GM18861 (cell line): ENCODE results near the gene ZBTB4.

Source experiments
- ATAC-seq: cut with Tn5 transposase; IDR thresholded peaks from one replicate; pipeline ENCODE4 v1.9.1; 2021; ENCODE audit not compliant: unreplicated experiment

Gene ZBTB4

DNA sequence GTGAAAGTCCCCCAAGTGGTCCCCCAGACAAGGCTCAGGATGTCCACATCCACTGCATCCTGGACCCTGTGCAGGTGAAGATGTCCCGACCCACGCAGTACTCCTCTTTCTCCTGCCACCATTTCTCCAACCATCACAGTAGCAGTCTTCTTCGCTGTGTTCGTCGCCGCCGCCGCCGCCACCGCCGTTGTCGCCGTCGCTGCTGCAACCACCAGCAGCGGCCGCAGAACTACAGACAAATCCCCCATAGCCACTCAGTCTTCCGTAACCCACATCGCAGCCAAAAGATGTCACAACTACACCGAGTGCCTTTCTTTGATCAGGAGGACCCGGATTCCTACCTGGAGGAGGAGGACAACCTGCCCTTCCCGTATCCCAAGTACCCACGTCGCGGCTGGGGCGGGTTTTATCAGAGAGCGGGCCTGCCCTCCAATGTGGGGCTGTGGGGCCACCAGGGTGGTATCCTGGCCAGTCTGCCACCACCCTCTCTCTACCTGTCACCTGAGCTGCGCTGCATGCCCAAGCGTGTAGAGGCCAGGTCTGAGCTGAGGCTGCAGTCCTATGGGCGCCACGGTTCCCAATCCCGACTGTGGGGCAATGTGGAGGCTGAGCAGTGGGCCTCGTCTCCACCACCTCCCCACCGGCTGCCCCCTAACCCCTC, 53.1 kb downstream of the ZBTB4 start:
- ATAC-seq: no peak

GRCh38 chr17:7425756-7426155, 53.7 kb downstream of the ZBTB4 start:
- ATAC-seq: no peak

- no peak for ATAC-seq
These were observed 54.1 kb downstream of the ZBTB4 start, which contains the start of gene SPEM2 for GRCh38 chr17:7425316-7425715. TSS of gene SPEM2 (plus strand) at chr17:7425616. CDS start at chr17:7425689, 73 bp downstream.

DNA sequence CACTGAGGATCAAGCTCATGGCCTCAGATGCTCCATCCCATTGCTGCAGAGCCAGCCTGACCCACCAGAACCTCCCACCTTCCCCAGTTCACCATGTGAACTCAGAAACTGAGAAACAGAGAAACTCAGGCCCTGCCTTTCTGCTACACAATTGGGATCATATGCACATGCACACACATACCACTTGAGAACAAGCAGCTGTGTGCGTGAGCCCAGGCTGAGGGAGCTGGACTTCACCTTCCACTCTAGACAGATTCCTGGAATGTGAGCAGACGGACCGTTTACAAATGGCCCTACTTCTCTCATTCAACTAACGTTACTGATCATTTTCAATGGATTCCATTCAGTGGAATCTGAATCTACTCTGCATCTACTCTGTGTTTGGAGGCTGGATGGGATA, 55.8 kb downstream of the ZBTB4 start:
- ATAC-seq: no peak

DNA sequence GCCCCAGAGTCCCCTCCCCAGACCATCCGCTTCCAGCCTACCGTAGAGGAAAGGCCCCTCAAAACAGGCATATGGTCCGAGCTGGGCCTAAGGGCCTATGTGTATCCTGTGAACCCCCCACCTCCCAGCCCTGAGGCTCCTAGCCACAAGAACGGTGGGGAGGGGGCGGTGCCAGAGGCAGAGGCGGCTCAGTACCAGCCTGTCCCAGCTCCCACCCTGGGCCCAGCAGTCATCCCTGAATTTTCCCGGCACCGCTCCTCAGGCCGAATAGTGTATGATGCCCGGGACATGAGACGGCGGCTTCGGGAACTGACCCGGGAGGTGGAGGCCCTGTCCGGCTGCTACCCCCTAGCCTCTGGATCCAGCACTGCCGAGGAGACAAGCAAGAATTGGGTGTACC, 58.2 kb downstream of the ZBTB4 start:
- no peak for ATAC-seq

- no peak for ATAC-seq
These were observed 59.4 kb downstream of the ZBTB4 start, which contains the start of gene SPEM1 for GRCh38 chr17:7419819-7420610. TSS of gene SPEM1 (plus strand) at chr17:7420324. CDS start at chr17:7420385, 61 bp downstream.

DNA sequence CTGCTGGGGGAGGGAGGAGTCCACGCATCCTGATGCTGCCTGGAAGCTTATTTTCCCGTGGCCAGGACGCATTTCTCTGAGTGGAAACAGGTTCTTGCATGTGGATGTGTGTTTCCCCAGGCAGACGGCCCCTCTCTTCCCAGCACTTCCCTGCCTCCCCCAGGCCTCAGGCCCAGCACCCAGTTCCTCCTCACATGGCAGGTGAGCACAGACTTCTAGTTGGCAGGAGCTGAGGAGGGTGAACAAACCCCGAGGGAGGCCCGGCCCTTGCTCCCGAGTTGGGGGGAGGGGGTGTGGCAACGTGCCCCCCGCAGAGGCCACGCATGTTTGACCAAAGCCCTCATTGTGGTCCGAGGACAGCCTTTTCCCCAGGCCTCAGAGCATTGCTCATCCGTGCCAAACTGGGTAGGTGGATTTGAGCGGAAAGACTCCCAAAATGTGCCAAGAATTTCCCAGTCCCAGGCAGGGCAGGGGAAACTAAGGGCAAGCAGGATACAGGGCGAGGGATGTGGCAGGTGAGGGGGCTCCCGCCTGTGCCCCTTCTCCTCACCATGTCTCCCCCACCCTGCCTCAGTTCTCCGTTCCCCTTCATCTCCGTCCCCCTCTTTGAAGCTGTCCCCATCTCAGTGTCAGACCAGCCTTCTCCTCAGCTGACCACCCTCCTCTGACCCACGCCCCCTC, 60.8 kb downstream of the ZBTB4 start:
- no peak for ATAC-seq

GRCh38 chr17:7417056-7417655, 62.3 kb downstream of the ZBTB4 start:
- ATAC-seq: no peak

DNA sequence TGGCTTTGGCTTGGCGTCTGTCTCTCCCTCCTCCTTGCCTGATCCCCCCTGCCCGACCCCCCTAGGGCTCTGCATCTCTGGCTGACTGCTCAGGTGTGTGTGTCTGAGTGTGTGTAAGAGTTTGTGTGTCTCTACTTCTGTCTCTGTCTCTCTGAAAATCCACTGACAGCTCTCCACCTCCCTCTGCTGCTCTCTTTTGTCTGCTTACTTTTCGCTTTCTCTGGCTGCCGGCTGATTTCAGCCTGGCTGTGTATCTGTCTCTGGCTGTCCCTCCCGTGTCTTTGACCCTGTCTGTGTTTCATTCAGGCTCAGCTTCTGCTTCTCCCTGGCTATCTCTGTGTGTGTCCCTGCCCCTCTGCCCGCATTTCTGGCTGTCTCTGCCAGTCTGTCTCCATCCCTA, 63.1 kb downstream of the ZBTB4 start:
- no peak for ATAC-seq

DNA sequence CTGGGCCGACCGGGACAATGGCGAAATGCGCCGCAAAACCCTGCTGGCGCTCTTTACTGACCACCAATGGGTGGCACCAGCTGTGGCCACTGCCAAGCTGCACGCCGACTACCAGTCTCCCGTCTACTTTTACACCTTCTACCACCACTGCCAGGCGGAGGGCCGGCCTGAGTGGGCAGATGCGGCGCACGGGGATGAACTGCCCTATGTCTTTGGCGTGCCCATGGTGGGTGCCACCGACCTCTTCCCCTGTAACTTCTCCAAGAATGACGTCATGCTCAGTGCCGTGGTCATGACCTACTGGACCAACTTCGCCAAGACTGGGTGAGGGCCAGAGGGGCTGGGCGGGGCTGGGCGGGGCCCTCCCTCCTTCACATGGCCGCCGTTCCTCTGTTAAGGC, 63.6 kb downstream of the ZBTB4 start:
- ATAC-seq: no peak

GRCh38 chr17:7414837-7415236, 64.6 kb downstream of the ZBTB4 start:
- ATAC-seq: no peak

- ATAC-seq: no peak
These were observed 66.0 kb downstream of the ZBTB4 start for GRCh38 chr17:7413346-7413985.

DNA sequence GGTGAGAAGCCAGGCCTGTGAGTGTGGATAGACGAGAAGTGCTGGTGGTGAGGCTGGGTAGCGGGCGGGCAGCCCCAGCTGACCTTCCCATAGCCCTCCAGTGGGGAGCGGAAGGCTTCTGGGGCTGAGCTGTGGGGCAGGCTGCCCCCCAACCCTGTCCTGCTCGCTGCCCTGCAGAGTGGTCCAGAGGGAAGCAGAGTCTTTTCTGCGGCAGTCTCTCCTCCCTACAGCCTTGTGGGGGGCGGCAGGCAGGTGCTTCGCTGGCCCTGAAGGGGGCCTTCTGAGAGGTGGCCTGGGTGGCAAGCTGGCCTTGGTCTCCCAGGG, 68.0 kb downstream of the ZBTB4 start:
- no peak for ATAC-seq

DNA sequence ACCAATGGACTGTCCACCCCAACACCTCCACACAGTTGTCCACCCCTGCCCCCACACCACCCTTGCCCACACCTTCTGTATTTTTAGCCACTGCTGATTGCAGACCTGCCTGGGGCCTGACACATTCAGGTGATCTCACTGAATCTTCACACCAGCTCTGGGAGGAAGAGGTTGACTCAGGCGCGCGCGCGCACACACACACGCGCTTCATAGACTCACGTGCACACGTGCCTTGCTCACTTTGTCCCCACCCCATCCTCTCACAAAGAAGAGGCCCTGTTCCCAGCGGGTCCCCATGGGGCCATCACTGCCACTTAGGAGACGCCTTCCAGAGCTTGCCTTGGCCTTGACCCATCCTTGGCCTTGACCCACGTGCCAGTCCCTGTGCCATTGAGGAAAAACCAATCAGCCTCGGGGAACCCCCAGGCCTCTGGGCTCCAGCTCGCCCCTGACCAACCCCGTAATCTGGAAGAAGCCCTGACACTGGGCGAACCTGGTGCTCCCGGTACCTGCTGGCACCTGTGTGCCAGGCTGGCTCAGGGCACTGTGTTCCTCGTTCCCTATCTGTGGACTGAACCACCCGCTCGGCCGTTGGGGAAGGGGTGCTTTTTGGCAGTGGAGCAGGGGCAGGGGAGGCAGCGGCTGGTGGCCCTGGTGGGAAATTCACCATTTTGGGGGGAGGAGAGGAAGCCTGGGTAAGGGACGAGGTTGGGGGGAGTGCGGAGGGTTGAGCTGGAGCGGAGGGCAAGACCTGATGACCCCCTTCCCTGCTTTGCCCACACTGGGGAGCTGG, 68.6 kb downstream of the ZBTB4 start:
- no peak for ATAC-seq

GRCh38 chr17:7409716-7410115, 69.7 kb downstream of the ZBTB4 start:
- ATAC-seq: no peak
